ENCODE results near the gene ST7L. TPM values are rescaled to one million over a fixed set of nuclear protein-coding genes. Genes with fewer than 3 reads are reported as not detected.

ST7L gene
- total RNA-seq, 2 experiments from 2014 or later, result 12.3 to 12.5 TPM

GRCh38 chr1:112614460-112615065, 4.4 kb downstream of the ST7L start:
- H3K27ac Mint-ChIP-seq, result no peak overlapping the region
- peaks cover 23% of the 10 kb centered on the region for H3K4me1 Mint-ChIP-seq (ENCODE audit: low read depth)
- peaks cover 17% of the 10 kb centered on the region for H3K36me3 Mint-ChIP-seq (ENCODE audit: low read depth)
- DNase-seq (peak; percentile 31), ATAC-seq (no peak)
- CTCF ChIA-PET, result interaction anchor here (0.7 to 6.5 kb wide), 15 partner anchors 7 to 233 kb away, joined by 3 to 71 read pairs (median 4); partner anchors contain the start of gene PPM1J
- no peak overlapping the region for H3K4me3 Mint-ChIP-seq
- POLR2A ChIA-PET, result no interaction called here
- no peaks in the 10 kb centered on the region for H3K9me3 Mint-ChIP-seq (ENCODE audit: insufficient read depth)
- H3K27me3 Mint-ChIP-seq (ENCODE audit: low read depth), result no peaks in the 10 kb centered on the region

- POLR2A ChIA-PET, result interaction anchor here (0.9 kb wide), 1 partner anchor 12 kb away, joined by 3 read pairs; no protein-coding TSS in a partner anchor
- CTCF ChIA-PET, result no interaction called here
- H3K4me3 Mint-ChIP-seq, result no peak overlapping the region
- no peak for DNase-seq
- H3K9me3 Mint-ChIP-seq (ENCODE audit: insufficient read depth), result no peaks in the 10 kb centered on the region
- H3K4me1 Mint-ChIP-seq (ENCODE audit: low read depth), result peaks cover 3% of the 10 kb centered on the region
- ATAC-seq, result no peak
- peaks cover 24% of the 10 kb centered on the region for H3K36me3 Mint-ChIP-seq (ENCODE audit: low read depth)
- no peaks in the 10 kb centered on the region for H3K27me3 Mint-ChIP-seq (ENCODE audit: low read depth)
- H3K27ac Mint-ChIP-seq, result no peak overlapping the region
Observed at GRCh38 chr1:112605633-112606327, 13.2 kb downstream of the ST7L start.

GRCh38 chr1:112603541-112603940, 15.4 kb downstream of the ST7L start:
- CTCF ChIA-PET, result no interaction called here
- peaks cover 18% of the 10 kb centered on the region for H3K36me3 Mint-ChIP-seq (ENCODE audit: low read depth)
- no peak overlapping the region for H3K27ac Mint-ChIP-seq
- no peak overlapping the region for H3K4me3 Mint-ChIP-seq
- H3K4me1 Mint-ChIP-seq (ENCODE audit: low read depth), result no peaks in the 10 kb centered on the region
- POLR2A ChIA-PET, result no interaction called here
- no peak for DNase-seq
- H3K9me3 Mint-ChIP-seq (ENCODE audit: insufficient read depth), result no peaks in the 10 kb centered on the region
- no peak for ATAC-seq
- H3K27me3 Mint-ChIP-seq (ENCODE audit: low read depth), result no peaks in the 10 kb centered on the region

DNA sequence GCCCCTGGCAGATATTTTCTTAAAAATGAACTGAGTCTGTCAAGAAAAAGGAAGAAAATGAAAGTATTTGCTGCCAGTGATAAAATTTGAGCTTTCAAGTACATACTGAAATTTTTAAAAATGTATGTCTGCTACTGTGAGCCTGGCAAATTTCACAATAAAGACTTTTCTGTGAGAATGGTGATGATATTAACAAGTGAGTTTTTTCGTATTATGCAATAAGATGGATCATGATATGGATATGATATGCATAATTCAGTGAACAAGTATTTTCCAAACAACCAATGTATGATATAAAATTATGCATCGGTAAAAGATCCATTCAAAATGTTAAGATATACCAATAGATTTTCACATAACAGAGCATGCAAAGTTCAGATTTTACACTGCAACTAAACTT, 15.9 kb downstream of the ST7L start:
- Mint-ChIP-seq H3K4me1 (ENCODE audit: low read depth) (no peaks in the 10 kb centered on the region), H3K36me3 (ENCODE audit: low read depth) (peaks cover 16% of the 10 kb centered on the region), H3K27ac (no peak overlapping the region), H3K9me3 (ENCODE audit: insufficient read depth) (no peaks in the 10 kb centered on the region), H3K27me3 (ENCODE audit: low read depth) (no peaks in the 10 kb centered on the region), H3K4me3 (no peak overlapping the region)
- no peak for ATAC-seq
- ChIA-PET POLR2A (no interaction called here), CTCF (no interaction called here)
- no peak for DNase-seq

- ATAC-seq (no peak), DNase-seq (no peak)
- H3K4me1 Mint-ChIP-seq (ENCODE audit: low read depth), result no peaks in the 10 kb centered on the region
- no peak overlapping the region for H3K4me3 Mint-ChIP-seq
- POLR2A ChIA-PET, result no interaction called here
- H3K36me3 Mint-ChIP-seq (ENCODE audit: low read depth), result peaks cover 7% of the 10 kb centered on the region
- CTCF ChIA-PET, result interaction anchor here (1.1 kb wide), 1 partner anchor 208 kb away, joined by 4 read pairs; no protein-coding TSS in a partner anchor
- no peaks in the 10 kb centered on the region for H3K27me3 Mint-ChIP-seq (ENCODE audit: low read depth)
- no peaks in the 10 kb centered on the region for H3K9me3 Mint-ChIP-seq (ENCODE audit: insufficient read depth)
- H3K27ac Mint-ChIP-seq, result peak overlapping the region; percentile 43
Observed at GRCh38 chr1:112599477-112599876, 19.5 kb downstream of the ST7L start.

- Mint-ChIP-seq H3K4me3 (no peak overlapping the region), H3K4me1 (ENCODE audit: low read depth) (no peaks in the 10 kb centered on the region), H3K27me3 (ENCODE audit: low read depth) (no peaks in the 10 kb centered on the region), H3K9me3 (ENCODE audit: insufficient read depth) (peaks cover under 1% of the 10 kb centered on the region), H3K36me3 (ENCODE audit: low read depth) (peaks cover 14% of the 10 kb centered on the region), H3K27ac (no peak overlapping the region)
- ATAC-seq, result no peak
- ChIA-PET POLR2A (no interaction called here), CTCF (interaction anchor here (1.0 to 1.4 kb wide), 3 partner anchors 19 to 92 kb away, joined by 3 to 4 read pairs (median 3); no protein-coding TSS in a partner anchor)
- DNase-seq, result no peak
Observed at GRCh38 chr1:112594208-112594876, 24.6 kb downstream of the ST7L start.

DNA sequence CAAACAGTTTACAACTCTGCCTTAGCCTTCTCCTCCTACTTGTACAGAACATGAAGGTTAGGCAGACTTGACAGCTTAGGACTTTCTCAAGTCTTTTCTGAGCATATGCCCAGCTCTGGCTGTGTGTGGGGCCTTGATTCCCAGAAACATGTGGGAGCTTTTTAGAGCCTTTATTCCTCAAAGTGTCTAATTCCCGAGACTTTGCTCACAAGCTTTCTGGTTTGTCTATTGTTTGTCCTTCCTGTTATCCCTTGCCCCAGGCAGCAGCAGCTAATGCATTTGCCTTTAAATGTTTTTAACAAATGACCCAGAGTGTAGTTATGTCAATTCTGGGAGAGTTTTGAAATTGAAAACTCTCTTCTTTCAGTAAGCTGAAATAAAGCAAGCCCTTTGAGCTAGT, 29.2 kb downstream of the ST7L start:
- no peak overlapping the region for H3K27ac Mint-ChIP-seq
- no peaks in the 10 kb centered on the region for H3K4me1 Mint-ChIP-seq (ENCODE audit: low read depth)
- CTCF ChIA-PET, result interaction anchor here (0.7 kb wide), 1 partner anchor 29 kb away, joined by 3 read pairs; no protein-coding TSS in a partner anchor
- POLR2A ChIA-PET, result no interaction called here
- H3K9me3 Mint-ChIP-seq (ENCODE audit: insufficient read depth), result peaks cover 8% of the 10 kb centered on the region
- peaks cover 15% of the 10 kb centered on the region for H3K36me3 Mint-ChIP-seq (ENCODE audit: low read depth)
- no peaks in the 10 kb centered on the region for H3K27me3 Mint-ChIP-seq (ENCODE audit: low read depth)
- no peak overlapping the region for H3K4me3 Mint-ChIP-seq
- DNase-seq (no peak), ATAC-seq (no peak)

- ATAC-seq (no peak), DNase-seq (no peak)
- H3K27me3 Mint-ChIP-seq (ENCODE audit: low read depth), result no peaks in the 10 kb centered on the region
- peaks cover 2% of the 10 kb centered on the region for H3K36me3 Mint-ChIP-seq (ENCODE audit: low read depth)
- ChIA-PET CTCF (interaction anchor here (0.6 to 0.7 kb wide), 2 partner anchors 81 to 1497 kb away, joined by 4 to 5 read pairs; no protein-coding TSS in a partner anchor), POLR2A (no interaction called here)
- no peaks in the 10 kb centered on the region for H3K9me3 Mint-ChIP-seq (ENCODE audit: insufficient read depth)
- no peak overlapping the region for H3K4me3 Mint-ChIP-seq
- H3K4me1 Mint-ChIP-seq (ENCODE audit: low read depth), result no peaks in the 10 kb centered on the region
- no peak overlapping the region for H3K27ac Mint-ChIP-seq
Observed at GRCh38 chr1:112583366-112583765, 35.6 kb downstream of the ST7L start.

GRCh38 chr1:112581586-112582192, 37.3 kb downstream of the ST7L start:
- no peaks in the 10 kb centered on the region for H3K4me1 Mint-ChIP-seq (ENCODE audit: low read depth)
- ChIA-PET POLR2A (no interaction called here), CTCF (no interaction called here)
- ATAC-seq (no peak), DNase-seq (no peak)
- H3K27me3 Mint-ChIP-seq (ENCODE audit: low read depth), result no peaks in the 10 kb centered on the region
- H3K4me3 Mint-ChIP-seq, result no peak overlapping the region
- no peaks in the 10 kb centered on the region for H3K9me3 Mint-ChIP-seq (ENCODE audit: insufficient read depth)
- no peak overlapping the region for H3K27ac Mint-ChIP-seq
- peaks cover 4% of the 10 kb centered on the region for H3K36me3 Mint-ChIP-seq (ENCODE audit: low read depth)

DNA sequence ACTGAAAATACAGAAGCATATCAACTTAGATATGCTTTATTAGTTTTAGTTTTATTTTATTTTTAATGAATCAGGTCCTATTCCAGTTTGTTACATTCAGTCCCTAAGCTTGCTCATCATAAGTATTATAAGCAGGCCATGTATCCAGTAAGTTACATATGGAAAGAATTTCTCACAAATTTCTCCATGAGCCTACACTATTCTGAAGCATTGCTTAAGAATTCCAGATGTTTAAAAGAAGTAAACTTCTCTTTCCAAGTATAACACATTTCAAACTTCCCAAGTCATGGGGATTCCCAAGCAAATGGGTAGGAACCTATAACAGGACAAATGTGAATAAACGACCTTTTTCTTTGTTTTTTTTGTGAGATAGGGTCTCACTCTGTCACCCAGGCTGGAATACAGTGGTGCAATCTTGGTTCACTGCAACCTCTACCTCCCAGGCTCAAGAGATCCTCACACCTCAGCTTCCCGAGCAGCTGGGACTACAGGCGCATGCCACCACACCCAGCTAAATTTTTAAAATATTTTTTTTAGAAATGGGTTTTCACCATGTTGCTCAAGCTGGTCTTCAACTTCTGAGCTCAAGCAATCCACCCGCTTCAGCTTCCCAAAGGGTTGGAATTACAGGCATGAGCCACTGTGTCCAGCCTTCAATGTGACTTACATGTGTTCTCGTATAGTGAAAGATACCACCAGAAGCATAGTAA, 39.0 kb downstream of the ST7L start:
- Mint-ChIP-seq H3K4me1 (ENCODE audit: low read depth) (no peaks in the 10 kb centered on the region), H3K36me3 (ENCODE audit: low read depth) (peaks cover 9% of the 10 kb centered on the region), H3K27me3 (ENCODE audit: low read depth) (no peaks in the 10 kb centered on the region), H3K9me3 (ENCODE audit: insufficient read depth) (no peaks in the 10 kb centered on the region), H3K27ac (no peak overlapping the region), H3K4me3 (no peak overlapping the region)
- no peak for DNase-seq
- ATAC-seq, result no peak
- ChIA-PET POLR2A (no interaction called here), CTCF (no interaction called here)

GRCh38 chr1:112576240-112576639, 42.7 kb downstream of the ST7L start:
- POLR2A ChIA-PET, result interaction anchor here (0.6 kb wide), 1 partner anchor 65 kb away, joined by 3 read pairs; no protein-coding TSS in a partner anchor
- Mint-ChIP-seq H3K27ac (no peak overlapping the region), H3K4me3 (no peak overlapping the region), H3K4me1 (ENCODE audit: low read depth) (no peaks in the 10 kb centered on the region), H3K27me3 (ENCODE audit: low read depth) (no peaks in the 10 kb centered on the region), H3K36me3 (ENCODE audit: low read depth) (peaks cover 10% of the 10 kb centered on the region), H3K9me3 (ENCODE audit: insufficient read depth) (no peaks in the 10 kb centered on the region)
- no peak for DNase-seq
- CTCF ChIA-PET, result no interaction called here
- ATAC-seq, result no peak

All from activated CD8-positive, alpha-beta T cell treated with anti-CD3 and anti-CD28 coated beads, Interleukin-2, amount 10 ng/mL, durations not matched to agents 7 days and 5 days (primary cell).